IMR-90 (cell line): ENCODE measurements around the gene WWP2. TPM values are rescaled to one million over a fixed set of nuclear protein-coding genes. Genes with fewer than 3 reads are reported as not detected.
A peak's percentile ranks its signal among the peaks of the same experiment; 100 is the strongest.

Experiments used
- ATAC-seq: fragments of 200-7000 bp; cut with Tn5 transposase; 2 replicates; pipeline ENCODE4 v1.9.1; 2020; ENCODE audit warnings: low read depth, mild to moderate bottlenecking, moderate library complexity
- BruUV-seq: library from RNA; stranded (reverse); fragments of 400-500 nt; replicated peaks from 2 replicates; lab custom pipeline; 2021; lab: Mats Ljungman, UMichigan
- CTCF ChIA-PET: fragments of 300-600 bp; formaldehyde crosslinking; extraction: SDS; loops from one replicate; lab custom pipeline; 2021; ENCODE audit warnings: antibody characterized with exemption; lab: Yijun Ruan, JAX
- POLR2A ChIA-PET: fragments of 300-600 bp; sonication (Branson Sonifier 250); formaldehyde crosslinking; loops from one replicate; lab custom pipeline; 2022; ENCODE audit warnings: antibody characterized with exemption; ENCODE audit not compliant: unreplicated experiment; lab: Charles Lee
- DNase-seq: peaks from one replicate; pipeline ENCODE4 v3.0.0; 2013
- H2AFZ ChIP-seq: replicated peaks from 2 replicates; pipeline ENCODE3; 2013; ENCODE audit warnings: low read length, mild to moderate bottlenecking; ENCODE audit not compliant: poor library complexity
- H2AK5ac ChIP-seq: 2 replicates; pipeline ENCODE4 v1.6.1; 2013; ENCODE audit warnings: low read depth, low read length, inconsistent platforms
- H2AK9ac ChIP-seq: replicated peaks from 2 replicates; pipeline ENCODE3; 2013; ENCODE audit warnings: mild to moderate bottlenecking, low read depth, low read length, moderate library complexity; ENCODE audit not compliant: poor library complexity
- H2BK120ac ChIP-seq: 2 replicates; pipeline ENCODE4 v1.6.1; 2013; ENCODE audit warnings: low read depth, low read length, inconsistent platforms
- H2BK15ac ChIP-seq: 3 replicates; pipeline ENCODE4 v1.6.1; 2013; ENCODE audit warnings: low read depth, low read length, inconsistent platforms
- H2BK20ac ChIP-seq: 2 replicates; pipeline ENCODE4 v1.6.1; 2013; ENCODE audit warnings: low read depth, mild to moderate bottlenecking, inconsistent platforms, low read length, moderate library complexity
- H2BK5ac ChIP-seq: 2 replicates; pipeline ENCODE4 v1.6.1; 2013; ENCODE audit warnings: mild to moderate bottlenecking, low read depth, low read length, inconsistent platforms; ENCODE audit not compliant: poor library complexity, severe bottlenecking
- H3K14ac ChIP-seq: replicated peaks from 2 replicates; pipeline ENCODE4 v1.6.1; 2013; ENCODE audit warnings: low read depth, low read length, inconsistent platforms
- H3K18ac ChIP-seq: 2 replicates; pipeline ENCODE4 v1.6.1; 2013; ENCODE audit warnings: low read depth, low read length, control low read depth
- H3K23ac ChIP-seq: 2 replicates; pipeline ENCODE4 v1.6.1; 2013; ENCODE audit warnings: low read depth, low read length, inconsistent platforms
- H3K27ac ChIP-seq: 2 replicates; pipeline ENCODE4 v1.5.1; 2013; ENCODE audit warnings: mild to moderate bottlenecking, control low read depth, low read length; ENCODE audit not compliant: insufficient read depth
- H3K27me3 ChIP-seq: 2 replicates; pipeline ENCODE4 v1.6.1; 2013; ENCODE audit warnings: low read length; ENCODE audit not compliant: control insufficient read depth, insufficient read depth
- H3K36me3 ChIP-seq: 2 replicates; pipeline ENCODE4 v1.6.1; 2013; ENCODE audit warnings: low read length, mixed read lengths; ENCODE audit not compliant: control insufficient read depth, insufficient read depth
- H3K4ac ChIP-seq: 2 replicates; pipeline ENCODE4 v1.6.1; 2013; ENCODE audit warnings: low read depth, low read length, inconsistent platforms
- H3K4me1 ChIP-seq: 2 replicates; pipeline ENCODE4 v1.6.1; 2013; ENCODE audit warnings: low read length, mixed read lengths; ENCODE audit not compliant: control insufficient read depth, insufficient read depth
- H3K4me2 ChIP-seq: 2 replicates; pipeline ENCODE4 v1.6.1; 2013; ENCODE audit warnings: low read depth, mild to moderate bottlenecking, control low read depth, low read length, moderate library complexity
- H3K4me3 ChIP-seq: 2 replicates; pipeline ENCODE4 v1.5.1; 2013; ENCODE audit warnings: low read depth, mild to moderate bottlenecking, control low read depth, low read length, moderate library complexity; ENCODE audit not compliant: insufficient read depth
- H3K56ac ChIP-seq: 2 replicates; pipeline ENCODE4 v1.6.1; 2013; ENCODE audit warnings: low read length, inconsistent platforms; ENCODE audit not compliant: insufficient read depth; ENCODE audit errors: extremely low read depth
- H3K79me1 ChIP-seq, 2 experiments: 2 replicates each; pipeline ENCODE4 v1.6.1; 2013; ENCODE audit warnings: low read length in 2 of 2, inconsistent platforms in 1 of 2, low read depth in 1 of 2
- H3K9ac ChIP-seq: 2 replicates; pipeline ENCODE4 v1.6.1; 2013; ENCODE audit warnings: low read depth, low read length, control low read depth
- H3K9me1 ChIP-seq: 2 replicates; pipeline ENCODE4 v1.6.1; 2013; ENCODE audit warnings: low read length, inconsistent platforms; ENCODE audit not compliant: insufficient read depth
- H3K9me3 ChIP-seq: 2 replicates; pipeline ENCODE4 v1.6.1; 2013; ENCODE audit warnings: low read length; ENCODE audit not compliant: control insufficient read depth, insufficient read depth
- H4K20me1 ChIP-seq: 2 replicates; pipeline ENCODE4 v1.6.1; 2013; ENCODE audit warnings: low read length, inconsistent platforms; ENCODE audit not compliant: insufficient read depth
- H4K5ac ChIP-seq: 2 replicates; pipeline ENCODE4 v1.6.1; 2013; ENCODE audit warnings: mild to moderate bottlenecking, low read depth, low read length, control low read depth
- H4K8ac ChIP-seq, 2 experiments: 2 replicates each; pipeline ENCODE4 v1.6.1; 2013; ENCODE audit warnings: low read depth in 2 of 2, low read length in 2 of 2, control low read depth in 1 of 2, inconsistent platforms in 1 of 2
- H4K91ac ChIP-seq: 2 replicates; pipeline ENCODE4 v1.6.1; 2013; ENCODE audit warnings: low read depth, low read length, inconsistent platforms; ENCODE audit not compliant: insufficient read depth
- BHLHE40 ChIP-seq: fragments of 150-350 bp; IDR thresholded peaks from 2 replicates; pipeline ENCODE4 v1.6.1; 2016; ENCODE audit warnings: mild to moderate bottlenecking, low read depth, low read length
- CHD1 ChIP-seq: IDR thresholded peaks from 2 replicates; pipeline ENCODE4 v1.6.1; 2012; ENCODE audit warnings: low read depth, low read length, improper control_type of control experiment
- CTCF ChIP-seq: conservative IDR thresholded peaks from 2 replicates; pipeline ENCODE4 v1.5.1; 2012; ENCODE audit warnings: mild to moderate bottlenecking, low read depth, low read length, improper control_type of control experiment
- FOS ChIP-seq: fragments of 150-350 bp; IDR thresholded peaks from 2 replicates; pipeline ENCODE4 v1.6.1; 2016; ENCODE audit warnings: low read depth, low read length
- MAFK ChIP-seq: IDR thresholded peaks from 2 replicates; pipeline ENCODE4 v1.6.1; 2012; ENCODE audit warnings: low read depth, low read length, improper control_type of control experiment
- MAZ ChIP-seq: IDR thresholded peaks from 2 replicates; pipeline ENCODE4 v1.6.1; 2012; ENCODE audit warnings: low read depth, mild to moderate bottlenecking, low read length, improper control_type of control experiment, moderate library complexity, borderline replicate concordance
- MXI1 ChIP-seq: IDR thresholded peaks from 2 replicates; pipeline ENCODE4 v1.6.1; 2012; ENCODE audit warnings: low read depth, mild to moderate bottlenecking, low read length, moderate library complexity, borderline replicate concordance
- NFE2L2 ChIP-seq: fragments of 150-350 bp; IDR thresholded peaks from 2 replicates; pipeline ENCODE4 v1.6.1; 2016; ENCODE audit warnings: low read depth, mild to moderate bottlenecking, low read length
- POLR2A ChIP-seq: IDR thresholded peaks from 2 replicates; pipeline ENCODE4 v1.6.1; 2012; ENCODE audit warnings: mild to moderate bottlenecking, low read depth, low read length
- USF2 ChIP-seq: fragments of 150-350 bp; IDR thresholded peaks from 2 replicates; pipeline ENCODE4 v1.6.1; 2017; ENCODE audit warnings: mild to moderate bottlenecking, antibody characterized with exemption, low read length, low read depth
- WGBS, 2 experiments: methylation state at CpG; one replicate each; pipeline versions ENCODE4 v1.1.5 to v1.1.7; 2013; ENCODE audit warnings: missing lambda C conversion rate in 2 of 2; ENCODE audit not compliant: insufficient read length in 1 of 2; ENCODE audit errors: extremely low coverage in 2 of 2; 5-methylcytosine and 5-hydroxymethylcytosine counted together
- dilution Hi-C: fragments of 300-500 bp; cut with HindIII; formaldehyde crosslinking; loops from one replicate; pipeline ENCODE4 v1.14.3; 2018; ENCODE audit warnings: low sequenced_read_pairs; ENCODE audit not compliant: unreplicated experiment
- in situ Hi-C: fragments of 300-500 bp; cut with MboI; formaldehyde crosslinking; loops from 3 replicates; pipeline ENCODE4 v1.14.3; 2019; ENCODE audit warnings: low sequenced_read_pairs, inconsistent platforms, mixed read lengths
- intact Hi-C: fragments of 100-400 bp; cut with micrococcal nuclease; formaldehyde crosslinking; loops from 2 replicates; pipeline ENCODE4 v1.10.0; 2022
- polyA plus RNA-seq, 3 experiments: library from polyadenylated mRNA; depleted of rRNA; stranded (reverse); fragments of >200 nt; gene quantifications; 2 replicates each; pipeline ENCODE4 v1.2.3, GENCODE V29; 2012; ENCODE audit warnings: low replicate concordance in 1 of 3
- total RNA-seq: library from RNA; depleted of rRNA; stranded (reverse); fragments of >200 nt; gene quantifications from 2 replicates; pipeline ENCODE4 v1.2.3, GENCODE V29; 2012

The WWP2 gene
- total and polyA plus RNA-seq, 2 of the 4 experiments (the other 2 are of a cell fraction): 12.7 to 13.7 TPM

GRCh38 chr16:69845181-69845580 is 83.0 kb downstream of the WWP2 start:
- no peak overlapping the region for H3K18ac ChIP-seq
- H2AK9ac ChIP-seq: peak overlapping the region; percentile 57
- no peak overlapping the region for H3K56ac ChIP-seq
- in situ Hi-C loops (no loop called here), intact Hi-C loops (no loop called here), dilution Hi-C loops (no loop called here)
- BruUV-seq: no TSS peak
- H2AFZ ChIP-seq: peak overlapping the region; percentile 70
- ATAC-seq (no peak), DNase-seq (peak; percentile 45)
- no peak overlapping the region for H4K8ac ChIP-seq
- POLR2A ChIA-PET: no interaction called here
- peaks cover 17% of the 10 kb centered on the region for H3K9me1 ChIP-seq
- no peak overlapping the region for H4K5ac ChIP-seq
- TF ChIP-seq MAFK (no peak), NFE2L2 (no peak), CHD1 (no peak), CTCF (no peak), USF2 (no peak), BHLHE40 (no peak), MAZ (no peak), POLR2A (no peak), FOS (no peak), MXI1 (no peak)
- peaks cover 0 to 26% of the 10 kb centered on the region in 2 experiments; a peak in 2 of 4 replicates for H3K79me1 ChIP-seq
- peaks cover 3% of the 10 kb centered on the region; the same call in 1 of the 2 replicates for H3K36me3 ChIP-seq
- no peaks in the 10 kb centered on the region; the same call in 1 of the 2 replicates for H4K20me1 ChIP-seq
- H3K27ac ChIP-seq: no peak overlapping the region
- no CpG with 5 or more reads among the region's 6 CpGs for WGBS, 2 experiments
- peaks cover 17% of the 10 kb centered on the region for H3K4me1 ChIP-seq
- H2BK5ac ChIP-seq: no peak overlapping the region
- peak overlapping the region; percentile 6 for H2BK120ac ChIP-seq
- no peak overlapping the region for H3K4me2 ChIP-seq
- H3K4me3 ChIP-seq: no peak overlapping the region
- peak overlapping the region; percentile 63 for H3K23ac ChIP-seq
- H2AK5ac ChIP-seq: peak overlapping the region; percentile 24; the same call in 1 of the 2 replicates
- no peak overlapping the region for H3K9ac ChIP-seq
- no peaks in the 10 kb centered on the region for H3K9me3 ChIP-seq
- no peaks in the 10 kb centered on the region for H3K27me3 ChIP-seq
- H2BK15ac ChIP-seq: no peak overlapping the region
- peak overlapping the region; percentile 27; the same call in 1 of the 2 replicates for H4K91ac ChIP-seq
- H3K14ac ChIP-seq: peak overlapping the region; percentile 37
- peak overlapping the region; percentile 80 for H2BK20ac ChIP-seq
- peak overlapping the region; percentile 47 for H3K4ac ChIP-seq
- CTCF ChIA-PET: no interaction called here
